Osteocyte (in vitro differentiated cells): ENCODE measurements around the gene BGN. TPM values are rescaled to one million over a fixed set of nuclear protein-coding genes. Genes with fewer than 3 reads are reported as not detected.

Experiments
- DNase-seq: peaks from one replicate; pipeline ENCODE4 v3.0.0; 2021; ENCODE audit warnings: mixed read lengths; ENCODE audit not compliant: unreplicated experiment; ENCODE audit errors: extremely low spot score
- H3K27ac Mint-ChIP-seq: one replicate; pipeline ENCODE4 v1.8.0; 2021; ENCODE audit warnings: mild to moderate bottlenecking, mixed read lengths; ENCODE audit not compliant: unreplicated experiment
- H3K27me3 Mint-ChIP-seq: one replicate; pipeline ENCODE4 v1.8.0; 2021; ENCODE audit warnings: mixed read lengths; ENCODE audit not compliant: unreplicated experiment
- H3K36me3 Mint-ChIP-seq: one replicate; pipeline ENCODE4 v1.8.0; 2021; ENCODE audit warnings: mixed read lengths; ENCODE audit not compliant: unreplicated experiment
- H3K4me1 Mint-ChIP-seq: one replicate; pipeline ENCODE4 v1.8.0; 2021; ENCODE audit warnings: mixed read lengths; ENCODE audit not compliant: unreplicated experiment
- H3K4me3 Mint-ChIP-seq: one replicate; pipeline ENCODE4 v1.8.0; 2021; ENCODE audit warnings: mild to moderate bottlenecking, moderate library complexity, mixed read lengths; ENCODE audit not compliant: unreplicated experiment
- H3K9me3 Mint-ChIP-seq: one replicate; pipeline ENCODE4 v1.8.0; 2021; ENCODE audit warnings: mixed read lengths; ENCODE audit not compliant: unreplicated experiment
- total RNA-seq: library from RNA; stranded (reverse); gene quantifications from 2 replicates; pipeline ENCODE4 v1.2.1, GENCODE V29; 2021
- TF ChIP-seq, protein P1 (sequence below): fragments of 200-600 bp; sonication (generic); IDR thresholded peaks from 2 replicates; pipeline ENCODE4 v1.5.0; 2021; ENCODE audit warnings: antibody characterized with exemption, mild to moderate bottlenecking, moderate library complexity

Gene BGN
- total RNA-seq, 1 donor from 2014 or later = 1,633 TPM

GRCh38 chrX:153456704-153457103, 38.1 kb upstream of the BGN start:
- H3K27me3 Mint-ChIP-seq = no peaks in the 10 kb centered on the region
- H3K27ac Mint-ChIP-seq = no peak overlapping the region
- H3K36me3 Mint-ChIP-seq = peaks cover 9% of the 10 kb centered on the region
- no peak for DNase-seq
- peaks cover 6% of the 10 kb centered on the region for H3K9me3 Mint-ChIP-seq
- TF ChIP-seq, protein P1, sequence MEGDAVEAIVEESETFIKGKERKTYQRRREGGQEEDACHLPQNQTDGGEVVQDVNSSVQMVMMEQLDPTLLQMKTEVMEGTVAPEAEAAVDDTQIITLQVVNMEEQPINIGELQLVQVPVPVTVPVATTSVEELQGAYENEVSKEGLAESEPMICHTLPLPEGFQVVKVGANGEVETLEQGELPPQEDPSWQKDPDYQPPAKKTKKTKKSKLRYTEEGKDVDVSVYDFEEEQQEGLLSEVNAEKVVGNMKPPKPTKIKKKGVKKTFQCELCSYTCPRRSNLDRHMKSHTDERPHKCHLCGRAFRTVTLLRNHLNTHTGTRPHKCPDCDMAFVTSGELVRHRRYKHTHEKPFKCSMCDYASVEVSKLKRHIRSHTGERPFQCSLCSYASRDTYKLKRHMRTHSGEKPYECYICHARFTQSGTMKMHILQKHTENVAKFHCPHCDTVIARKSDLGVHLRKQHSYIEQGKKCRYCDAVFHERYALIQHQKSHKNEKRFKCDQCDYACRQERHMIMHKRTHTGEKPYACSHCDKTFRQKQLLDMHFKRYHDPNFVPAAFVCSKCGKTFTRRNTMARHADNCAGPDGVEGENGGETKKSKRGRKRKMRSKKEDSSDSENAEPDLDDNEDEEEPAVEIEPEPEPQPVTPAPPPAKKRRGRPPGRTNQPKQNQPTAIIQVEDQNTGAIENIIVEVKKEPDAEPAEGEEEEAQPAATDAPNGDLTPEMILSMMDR = no peak
- H3K4me3 Mint-ChIP-seq = no peak overlapping the region
- peaks cover 18% of the 10 kb centered on the region for H3K4me1 Mint-ChIP-seq

DNA sequence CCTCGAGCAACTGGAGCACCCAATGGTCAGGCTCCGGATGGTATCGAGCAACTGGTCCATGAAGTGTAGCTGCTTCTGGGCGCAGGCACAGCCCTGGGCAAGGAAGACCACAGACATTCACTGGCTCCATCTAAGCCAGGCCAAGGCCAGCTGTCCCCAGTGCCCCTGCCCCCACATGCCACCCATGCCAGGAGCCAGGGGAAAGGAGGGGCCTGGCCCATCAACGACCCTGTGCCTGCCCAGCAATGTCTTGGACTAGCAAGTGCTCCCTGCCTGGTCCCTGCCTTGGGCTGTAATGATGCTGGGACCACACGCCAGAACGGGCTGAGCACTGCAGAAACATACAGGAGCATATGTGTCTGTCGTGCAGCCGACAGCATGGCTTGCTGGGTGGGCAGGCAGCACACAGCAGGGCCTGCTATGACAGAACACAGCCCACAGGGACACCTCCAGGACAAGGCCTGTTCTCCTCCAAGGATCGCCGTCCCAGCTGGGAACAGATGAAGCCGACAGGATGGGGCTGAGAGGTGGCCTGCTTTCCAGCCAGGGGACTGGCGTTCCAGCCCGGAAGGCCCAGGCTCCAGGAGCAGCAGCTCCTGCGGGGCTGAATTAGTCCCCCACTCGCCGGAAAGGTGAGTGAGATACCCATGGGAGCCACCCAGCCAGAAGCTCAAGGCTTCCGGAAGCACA, 37.5 kb upstream of the BGN start:
- TF ChIP-seq, protein P1 = no peak
- peaks cover 18% of the 10 kb centered on the region for H3K4me1 Mint-ChIP-seq
- H3K9me3 Mint-ChIP-seq = peaks cover 9% of the 10 kb centered on the region
- no peak for DNase-seq
- no peaks in the 10 kb centered on the region for H3K27me3 Mint-ChIP-seq
- no peak overlapping the region for H3K4me3 Mint-ChIP-seq
- H3K27ac Mint-ChIP-seq = no peak overlapping the region
- H3K36me3 Mint-ChIP-seq = peaks cover 9% of the 10 kb centered on the region

- peaks cover 18% of the 10 kb centered on the region for H3K4me1 Mint-ChIP-seq
- H3K36me3 Mint-ChIP-seq = peaks cover 9% of the 10 kb centered on the region
- no peak overlapping the region for H3K27ac Mint-ChIP-seq
- no peak for DNase-seq
- H3K27me3 Mint-ChIP-seq = no peaks in the 10 kb centered on the region
- TF ChIP-seq, protein P1 = no peak
- peaks cover 9% of the 10 kb centered on the region for H3K9me3 Mint-ChIP-seq
- no peak overlapping the region for H3K4me3 Mint-ChIP-seq
These were observed 36.8 kb upstream of the BGN start for GRCh38 chrX:153457827-153458466.

- H3K4me3 Mint-ChIP-seq = no peak overlapping the region
- peaks cover 18% of the 10 kb centered on the region for H3K4me1 Mint-ChIP-seq
- no peak overlapping the region for H3K27ac Mint-ChIP-seq
- peaks cover 9% of the 10 kb centered on the region for H3K9me3 Mint-ChIP-seq
- TF ChIP-seq, protein P1 = no peak
- H3K27me3 Mint-ChIP-seq = no peaks in the 10 kb centered on the region
- DNase-seq = no peak
- peaks cover 11% of the 10 kb centered on the region for H3K36me3 Mint-ChIP-seq
These were observed 36.3 kb upstream of the BGN start for GRCh38 chrX:153458476-153458875.

DNA sequence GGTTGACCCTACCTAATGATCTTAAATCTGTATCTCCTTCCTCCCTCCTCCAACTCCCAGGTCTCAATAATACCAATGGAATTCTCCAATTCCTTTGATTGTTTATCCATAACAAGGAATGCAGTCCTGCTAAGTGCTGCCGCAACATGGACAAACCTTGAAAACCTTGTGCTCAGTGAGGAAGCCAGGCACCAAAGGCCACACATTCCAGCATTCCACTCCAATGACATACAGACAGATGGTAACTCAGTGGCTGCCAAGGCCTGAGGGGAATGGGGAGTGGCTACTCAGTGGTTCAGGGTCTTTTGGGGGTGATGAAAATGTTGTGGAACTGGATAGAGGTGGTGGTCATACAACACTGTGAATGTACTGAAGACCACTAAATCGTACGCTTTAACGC, 34.8 kb upstream of the BGN start:
- Mint-ChIP-seq H3K4me3 (no peak overlapping the region), H3K36me3 (peaks cover 10% of the 10 kb centered on the region), H3K27ac (peak overlapping the region; percentile 76), H3K9me3 (peaks cover 9% of the 10 kb centered on the region), H3K4me1 (peaks cover 18% of the 10 kb centered on the region), H3K27me3 (no peaks in the 10 kb centered on the region)
- no peak for DNase-seq
- TF ChIP-seq, protein P1 = no peak
